ENCODE measurements around the gene IKZF3.
"Not testable (repeated sequence)": the region's sequence is repeated elsewhere in the genome, so short reads cannot be mapped to it uniquely, and the experiment has no call there.

- TF ChIP-seq CTCF (conservative IDR thresholded peaks at IDR 0.05; ENCODE audit: low read length); EZH2phosphoT487 (IDR thresholded peaks at IDR 0.05; ENCODE audit: borderline replicate concordance): not testable (repeated sequence)
Observed at GRCh38 chr17:39855911-39856649, 8.0 kb downstream of the IKZF3 start.

All from Loucy (cell line).